Thymus (tissue), 11 donors: Measurements from ENCODE around the gene AJAP1. TPM values are rescaled to one million over a fixed set of nuclear protein-coding genes. Genes with fewer than 3 reads are reported as not detected.

Experiments
- DNase-seq, 9 donors: peaks; one replicate each; pipeline ENCODE4 v3.0.0-alpha.2; 2013; ENCODE audit warnings: low spot score in 9 of 9, low read depth in 6 of 9, missing footprints in 1 of 9
- H3K27ac ChIP-seq, 2 donors: one replicate each; pipeline ENCODE4 v1.5.1; 2013; ENCODE audit warnings: control low read depth in 1 of 2, low read depth in 1 of 2, low read length in 1 of 2, mild to moderate bottlenecking in 1 of 2, moderate library complexity in 1 of 2
- H3K27me3 ChIP-seq, 2 donors: one replicate each; pipeline ENCODE4 v1.5.1; 2013; ENCODE audit warnings: low read length in 1 of 2; ENCODE audit not compliant: control insufficient read depth in 2 of 2, insufficient read depth in 1 of 2
- H3K36me3 ChIP-seq, 2 donors: one replicate each; pipeline ENCODE4 v1.5.1; 2013; ENCODE audit warnings: low read length in 1 of 2, mild to moderate bottlenecking in 1 of 2, moderate library complexity in 1 of 2; ENCODE audit not compliant: control insufficient read depth in 2 of 2, insufficient read depth in 2 of 2
- H3K4me1 ChIP-seq, 2 donors: one replicate each; pipeline ENCODE4 v1.5.1; 2013; ENCODE audit warnings: low read length in 2 of 2; ENCODE audit not compliant: control insufficient read depth in 2 of 2, insufficient read depth in 2 of 2
- H3K4me3 ChIP-seq, 2 donors: one replicate each; pipeline ENCODE4 v1.5.1; 2013; ENCODE audit warnings: low read length in 2 of 2, control low read depth in 1 of 2, mild to moderate bottlenecking in 1 of 2
- H3K9me3 ChIP-seq, 2 donors: one replicate each; pipeline ENCODE4 v1.5.1; 2013; ENCODE audit warnings: low read length in 1 of 2, mild to moderate bottlenecking in 1 of 2; ENCODE audit not compliant: control insufficient read depth in 2 of 2, insufficient read depth in 1 of 2
- WGBS: extraction: QIAGEN DNeasy Blood & Tissue Kit; methylation state at CpG from one replicate; pipeline ENCODE4 v1.1.7; 2013; 5-methylcytosine and 5-hydroxymethylcytosine counted together
- polyA plus RNA-seq: library from polyadenylated mRNA; stranded (reverse); fragments of 200-250 nt; gene quantifications from one replicate; pipeline ENCODE4 v1.2.3, GENCODE V29; 2013
- total RNA-seq: library from RNA; stranded (reverse); fragments of 120-200 nt; gene quantifications from one replicate; pipeline ENCODE4 v1.2.4, GENCODE V29; 2013
- donor health status: healthy.

AJAP1 gene
- total and polyA plus RNA-seq, 2 donors = 0.09 to 0.16 TPM

DNA sequence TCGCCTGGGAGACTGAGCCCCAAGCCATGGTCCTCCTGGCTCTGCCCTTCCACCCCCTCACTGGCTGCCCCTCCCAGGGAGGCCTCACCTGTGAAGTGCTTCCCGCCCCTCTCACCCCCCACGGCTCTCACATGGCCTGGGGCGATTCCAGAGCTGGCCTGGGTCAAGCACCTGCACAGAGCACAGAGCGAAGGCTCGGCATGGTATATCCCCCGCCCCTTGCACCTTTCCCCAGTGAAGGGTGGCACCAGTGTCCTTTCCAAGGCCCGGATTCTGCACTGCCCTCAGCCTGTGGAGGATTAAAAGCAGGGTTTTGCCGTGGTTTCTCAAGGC is 1.1 kb upstream of the AJAP1 start:
- DNase-seq = no peak
- no peak overlapping the region for H3K4me3 ChIP-seq
- H3K36me3 ChIP-seq = no peaks in the 10 kb centered on the region
- H3K4me1 ChIP-seq = peaks cover 0 to 4% of the 10 kb centered on the region in 2 donors
- peaks cover 58 to 60% of the 10 kb centered on the region in 2 donors for H3K27me3 ChIP-seq
- H3K9me3 ChIP-seq = peaks cover 0 to 4% of the 10 kb centered on the region in 2 donors
- WGBS = 31% methylated on average over 9 of the region's 9 CpGs
- H3K27ac ChIP-seq = no peak overlapping the region

DNA sequence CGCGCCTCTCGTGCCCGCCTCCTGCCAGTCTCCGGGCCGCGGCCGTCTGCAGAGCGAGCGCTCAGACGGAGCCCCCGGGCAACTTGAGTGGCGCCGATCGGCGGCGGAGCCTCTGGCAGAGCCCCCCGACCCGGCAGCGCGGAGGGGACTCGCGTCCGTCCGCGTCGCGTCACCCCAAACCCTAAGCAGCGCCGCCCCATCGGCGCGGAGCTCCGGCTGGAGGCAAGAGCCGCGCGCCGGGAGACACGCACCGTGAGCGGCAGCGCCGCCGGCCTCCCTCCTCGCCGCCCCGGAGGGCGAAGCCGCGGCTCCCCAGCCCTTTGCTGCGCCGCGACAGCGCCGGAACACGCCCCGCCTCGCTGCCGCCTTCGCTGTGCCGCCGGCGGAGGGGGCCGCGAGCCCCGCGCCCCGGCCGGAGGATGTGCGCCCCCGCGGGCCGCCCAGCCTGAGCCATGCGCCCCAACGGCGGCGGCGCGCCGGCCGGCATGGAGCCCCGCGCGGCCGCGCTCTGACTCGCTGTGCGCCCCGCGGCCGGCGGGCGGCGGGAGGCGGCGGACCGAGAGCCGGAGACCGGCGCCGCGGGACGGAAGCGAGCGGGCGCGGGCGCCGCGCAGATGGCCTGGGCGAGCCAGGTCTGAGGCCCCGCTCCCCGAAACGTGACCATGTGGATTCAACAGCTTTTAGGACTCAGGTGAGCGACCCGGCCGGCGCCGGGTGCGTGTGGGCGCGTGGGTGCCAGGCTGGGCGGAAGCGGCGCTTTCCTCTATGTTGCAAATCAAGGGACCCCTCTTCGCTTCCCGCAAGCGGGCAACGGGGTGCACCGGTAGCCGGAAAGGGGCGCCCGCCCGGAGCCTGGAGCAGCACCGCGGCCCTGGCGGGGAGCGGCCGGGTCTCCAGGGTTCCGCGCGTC is 610 bp downstream of the AJAP1 start:
- Histone ChIP-seq H3K36me3 (no peaks in the 10 kb centered on the region), H3K27me3 (peaks cover 61 to 73% of the 10 kb centered on the region in 2 donors), H3K9me3 (peaks cover 0 to 4% of the 10 kb centered on the region in 2 donors), H3K4me3 (peak overlapping the region in 1 of 2 donors; percentile 21), H3K4me1 (peaks cover 0 to 4% of the 10 kb centered on the region in 2 donors), H3K27ac (no peak overlapping the region)
- 2% methylated on average over 142 of the region's 142 CpGs for WGBS
- no peak for DNase-seq

DNA sequence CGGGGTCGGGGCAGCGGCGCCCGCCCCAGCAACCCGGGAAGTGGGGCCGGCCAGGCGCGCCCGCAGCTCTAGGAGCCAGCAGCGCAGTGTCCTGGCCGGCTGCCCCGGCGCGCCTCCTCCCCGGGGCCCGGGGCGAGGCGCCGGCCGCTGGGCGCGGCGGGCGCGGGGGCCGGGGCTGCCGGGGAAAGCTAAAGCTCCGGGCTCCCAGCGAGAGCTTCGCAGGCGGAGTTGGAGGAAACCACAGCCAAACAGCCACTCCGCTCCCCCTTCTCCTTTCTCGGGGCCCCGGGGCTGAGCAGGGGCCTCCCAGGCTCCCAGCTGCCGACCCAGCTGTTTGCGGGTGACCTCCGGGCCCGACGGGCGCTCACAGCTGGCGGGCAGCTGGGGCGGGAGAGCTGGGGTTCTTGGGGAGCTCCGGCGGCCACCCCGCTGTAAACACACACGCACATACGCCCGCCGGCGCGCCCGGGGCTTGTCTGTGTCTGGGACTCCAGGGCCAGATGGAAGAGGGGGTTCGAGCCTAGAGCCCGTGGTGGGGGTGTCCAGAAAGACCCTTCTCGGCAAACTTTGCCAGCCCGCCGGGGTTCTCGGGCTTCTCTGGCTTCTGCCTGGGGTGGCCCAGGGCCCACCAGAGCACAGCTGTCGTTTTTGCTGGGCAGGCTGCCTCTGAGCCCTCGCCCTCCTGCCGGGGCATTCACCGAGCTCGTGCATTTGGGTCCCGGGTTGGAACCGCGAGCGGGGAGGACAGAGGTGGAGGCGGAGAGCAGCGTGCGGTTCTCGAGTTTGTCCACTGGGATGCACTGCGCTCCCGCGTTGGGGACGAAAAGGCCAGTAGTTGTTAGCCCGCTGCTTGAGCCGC is 1.5 kb downstream of the AJAP1 start:
- Histone ChIP-seq H3K4me1 (peaks cover 0 to 4% of the 10 kb centered on the region in 2 donors), H3K9me3 (peaks cover 0 to 4% of the 10 kb centered on the region in 2 donors), H3K4me3 (peak overlapping the region in 1 of 2 donors; percentile 21), H3K36me3 (no peaks in the 10 kb centered on the region), H3K27me3 (peaks cover 64 to 71% of the 10 kb centered on the region in 2 donors), H3K27ac (no peak overlapping the region)
- no peak for DNase-seq
- WGBS = 2% methylated on average over 78 of the region's 78 CpGs

DNA sequence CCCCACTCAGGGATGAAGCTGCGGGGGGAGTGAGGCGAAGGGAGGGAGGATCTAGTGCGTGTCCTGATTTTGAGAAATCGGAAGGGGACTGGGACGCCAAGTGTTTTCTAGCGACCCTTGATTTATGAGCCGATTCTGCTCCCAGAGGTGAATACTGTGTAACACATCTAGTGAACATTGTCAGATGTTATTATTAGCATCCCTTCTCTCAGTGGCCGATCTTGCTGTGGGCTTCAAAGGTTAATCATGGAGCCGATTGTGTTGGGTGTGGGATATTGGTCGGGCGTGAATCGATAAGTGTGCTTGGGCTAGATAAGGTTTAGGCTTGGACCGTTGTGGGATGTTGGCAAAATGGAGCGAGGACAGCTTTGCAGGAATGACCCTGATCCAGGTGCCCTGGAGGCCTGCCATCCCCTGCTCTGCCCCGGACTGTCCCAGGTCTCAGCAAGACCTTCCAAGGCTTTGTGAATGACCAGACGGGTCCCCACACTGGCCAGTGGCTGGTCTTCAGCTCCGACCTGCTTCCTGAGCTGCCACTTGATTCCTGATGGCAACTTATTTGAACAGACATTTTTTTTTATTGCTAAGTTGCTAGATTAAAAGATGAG is 2.2 kb downstream of the AJAP1 start:
- Histone ChIP-seq H3K4me3 (no peak overlapping the region), H3K27ac (no peak overlapping the region), H3K27me3 (peaks cover 61 to 68% of the 10 kb centered on the region in 2 donors), H3K4me1 (peaks cover 0 to 4% of the 10 kb centered on the region in 2 donors), H3K36me3 (no peaks in the 10 kb centered on the region), H3K9me3 (peaks cover 0 to 4% of the 10 kb centered on the region in 2 donors)
- 21% methylated on average over 17 of the region's 17 CpGs for WGBS
- DNase-seq = no peak

DNA sequence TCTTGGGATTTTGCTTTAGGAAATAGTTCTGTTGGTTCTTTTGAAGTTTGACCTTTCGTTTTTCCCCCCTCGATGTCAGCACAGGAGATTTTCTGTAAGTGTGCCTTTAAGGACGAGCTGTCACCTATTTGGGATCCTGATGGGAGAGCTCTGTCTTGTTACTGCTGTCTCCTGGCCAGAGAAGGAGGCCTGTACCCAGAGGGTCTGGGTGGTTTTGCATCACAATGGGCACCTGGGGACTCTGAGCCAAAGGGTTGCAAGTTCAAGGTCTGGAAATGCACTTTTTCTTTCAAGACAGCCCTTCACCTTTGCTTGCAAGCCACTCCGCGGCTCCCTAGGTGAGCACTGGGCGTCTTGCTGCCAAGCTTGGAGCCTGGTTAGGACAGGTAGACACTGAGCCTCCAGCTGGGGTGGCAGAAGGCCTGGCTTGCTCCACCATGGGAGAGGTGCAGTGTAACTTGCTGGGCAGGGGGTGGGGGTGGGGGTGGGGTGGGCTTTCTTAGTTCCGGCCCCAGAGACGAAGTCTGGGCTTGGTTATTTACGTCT is 2.9 kb downstream of the AJAP1 start:
- Histone ChIP-seq H3K4me1 (peaks cover 0 to 4% of the 10 kb centered on the region in 2 donors), H3K36me3 (no peaks in the 10 kb centered on the region), H3K27ac (no peak overlapping the region), H3K27me3 (peaks cover 59 to 66% of the 10 kb centered on the region in 2 donors), H3K4me3 (no peak overlapping the region), H3K9me3 (peaks cover 0 to 4% of the 10 kb centered on the region in 2 donors)
- 17% methylated on average over 9 of the region's 9 CpGs for WGBS
- no peak for DNase-seq

DNA sequence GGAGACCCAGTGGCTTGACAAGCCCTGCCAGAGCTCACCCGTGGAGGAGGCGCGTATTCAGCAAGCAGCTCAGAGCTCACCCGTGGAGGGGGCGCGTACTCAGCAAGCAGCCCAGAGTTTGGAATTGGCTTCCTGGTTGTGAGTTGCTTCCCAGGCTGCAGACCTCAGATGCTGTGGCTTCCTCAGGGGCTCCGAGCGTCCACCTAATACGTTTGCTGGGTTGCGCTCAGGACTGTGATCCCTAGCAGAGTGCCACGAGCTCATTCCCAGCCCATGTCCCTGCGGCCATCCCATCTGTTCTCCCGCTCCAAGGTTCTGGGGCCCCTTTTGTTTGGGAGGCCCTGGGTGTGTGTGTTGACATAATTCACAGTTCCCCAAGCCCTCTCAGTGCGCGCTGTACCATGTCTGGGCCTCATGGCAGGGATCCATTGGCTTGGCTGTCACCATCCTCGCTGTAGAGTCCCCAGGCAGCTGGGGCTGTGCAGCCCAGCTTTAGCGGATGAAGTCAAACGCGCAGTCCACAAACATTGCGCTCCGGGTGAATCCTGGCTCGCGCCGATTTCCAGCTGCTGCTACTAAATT is 3.6 kb downstream of the AJAP1 start:
- Histone ChIP-seq H3K9me3 (peaks cover 0 to 4% of the 10 kb centered on the region in 2 donors), H3K4me1 (peaks cover 0 to 4% of the 10 kb centered on the region in 2 donors), H3K27ac (no peak overlapping the region), H3K27me3 (peaks cover 54 to 59% of the 10 kb centered on the region in 2 donors), H3K36me3 (no peaks in the 10 kb centered on the region), H3K4me3 (no peak overlapping the region)
- no peak for DNase-seq
- 36% methylated on average over 24 of the region's 24 CpGs for WGBS

DNA sequence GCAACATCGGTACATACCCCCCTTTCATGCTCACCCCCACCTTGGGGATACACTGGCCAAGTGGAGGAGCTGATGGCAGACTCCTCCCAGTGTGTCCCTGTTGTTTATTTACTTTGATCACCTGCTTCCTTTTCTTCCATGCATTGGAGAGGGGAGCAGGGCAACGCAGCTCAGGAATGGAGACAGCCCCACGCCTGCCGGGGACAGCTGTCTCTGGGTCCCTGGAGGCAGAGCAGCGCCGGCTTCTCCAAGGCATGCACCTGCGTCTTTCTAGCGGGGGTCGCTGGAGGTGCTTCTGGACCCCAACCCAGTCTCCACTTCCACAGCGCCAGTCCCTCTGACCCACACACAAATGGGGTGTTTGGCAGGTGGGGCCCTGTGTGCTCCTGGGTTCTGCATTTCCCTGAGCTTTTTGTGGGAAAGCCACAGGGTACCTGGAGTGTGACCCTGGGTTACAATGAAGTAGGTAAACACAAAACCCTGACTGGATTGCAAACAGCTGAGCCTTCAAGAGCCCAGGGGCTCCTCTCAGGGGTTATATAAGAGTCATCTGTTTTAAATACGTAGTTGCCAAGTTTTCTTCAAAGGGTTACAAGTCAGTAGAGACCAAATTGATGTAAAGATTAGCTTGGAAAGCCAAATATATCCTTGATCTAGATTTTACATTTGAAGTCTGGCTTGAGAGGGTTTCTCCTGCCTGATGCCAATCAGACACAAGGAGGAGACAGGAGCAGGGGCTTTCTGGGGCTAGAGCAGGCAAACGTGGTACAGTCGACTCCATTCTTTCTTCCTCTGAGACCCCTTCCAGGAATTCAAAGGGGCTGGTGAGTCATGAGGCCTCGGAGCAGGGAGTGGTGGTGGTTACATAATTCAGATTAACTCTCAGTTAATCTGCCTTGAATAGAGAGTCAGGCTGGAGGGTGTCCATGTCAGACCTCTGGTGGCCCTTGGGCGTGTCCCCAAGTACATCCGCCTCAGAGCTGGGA is 4.5 kb downstream of the AJAP1 start:
- Histone ChIP-seq H3K27ac (no peak overlapping the region), H3K4me1 (peaks cover 0 to 4% of the 10 kb centered on the region in 2 donors), H3K4me3 (no peak overlapping the region), H3K36me3 (no peaks in the 10 kb centered on the region), H3K9me3 (peaks cover 0 to 4% of the 10 kb centered on the region in 2 donors), H3K27me3 (peaks cover 45 to 50% of the 10 kb centered on the region in 2 donors)
- WGBS = 29% methylated on average over 16 of the region's 16 CpGs
- no peak for DNase-seq
